Fibroblast of pulmonary artery (primary cell): ENCODE data around the gene ZNF575.
"Not testable (repeated sequence)": the region's sequence is repeated elsewhere in the genome, so short reads cannot be mapped to it uniquely, and the experiment has no call there.

Experiments used
- DNase-seq: peaks from one replicate; pipeline ENCODE4 v3.0.0-alpha.2; 2010; ENCODE audit warnings: low read depth
- H3K4me3 ChIP-seq: replicated peaks from 2 replicates; pipeline ENCODE4 v1.5.1; 2011; ENCODE audit warnings: low read depth, mild to moderate bottlenecking, control low read depth, low read length, moderate library complexity
- CTCF ChIP-seq: IDR thresholded peaks from 2 replicates; pipeline ENCODE4 v1.5.1; 2011; ENCODE audit warnings: mild to moderate bottlenecking, control low read depth, low read length, inconsistent platforms; ENCODE audit errors: missing control alignments

ZNF575 gene

GRCh38 chr19:43511324-43511723, 21.7 kb upstream of the ZNF575 start:
- no peak overlapping the region for H3K4me3 ChIP-seq
- no peak for TF ChIP-seq CTCF
- no peak for DNase-seq

DNA sequence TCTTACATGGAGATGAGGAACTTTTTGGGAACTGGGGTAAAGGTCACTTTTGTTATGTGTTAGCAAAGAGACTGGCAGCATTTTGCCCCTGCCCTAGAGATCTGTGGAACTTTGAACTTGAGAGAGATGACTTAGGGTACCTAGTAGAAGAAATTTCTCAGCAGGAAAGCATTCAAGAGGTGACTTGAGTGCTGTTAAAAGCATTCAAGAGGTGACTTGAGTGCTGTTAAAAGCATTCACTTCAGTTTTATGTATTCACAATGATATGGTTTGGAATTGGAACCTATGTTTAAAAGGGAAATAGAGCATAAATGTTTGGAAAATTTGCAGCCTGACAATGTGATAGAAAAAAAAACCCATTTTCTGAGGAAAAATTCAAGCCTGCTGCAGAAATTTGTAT, 20.6 kb upstream of the ZNF575 start:
- not testable (repeated sequence) for DNase-seq, H3K4me3 ChIP-seq

DNA sequence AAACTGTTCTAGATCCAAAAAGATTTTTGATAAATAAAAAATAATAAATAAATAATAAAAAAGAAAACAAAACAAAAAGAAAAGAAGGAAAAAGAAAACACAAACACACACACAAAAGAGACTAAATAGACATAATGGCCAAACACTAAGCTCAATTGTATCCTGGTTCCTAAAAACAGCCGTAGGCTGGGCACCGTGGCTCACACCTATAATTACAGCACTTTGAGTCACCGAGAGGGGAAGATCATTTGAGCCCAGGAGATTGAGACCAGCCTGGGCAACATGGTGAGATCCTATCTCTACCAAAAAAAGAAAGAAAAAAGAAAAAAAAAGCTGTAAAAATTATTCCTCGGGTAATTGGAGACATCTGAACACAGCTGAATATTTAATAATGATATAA, 14.9 kb upstream of the ZNF575 start:
- no peak overlapping the region for H3K4me3 ChIP-seq
- DNase-seq, result no peak
- no peak for TF ChIP-seq CTCF

GRCh38 chr19:43519436-43520088, 13.4 kb upstream of the ZNF575 start:
- TF ChIP-seq CTCF, result peak; percentile 91
- H3K4me3 ChIP-seq, result no peak overlapping the region
- peak; percentile 92 for DNase-seq

GRCh38 chr19:43522929-43523328, 10.1 kb upstream of the ZNF575 start:
- no peak for TF ChIP-seq CTCF
- H3K4me3 ChIP-seq, result no peak overlapping the region
- DNase-seq, result no peak

GRCh38 chr19:43523696-43524095, 9.3 kb upstream of the ZNF575 start:
- H3K4me3 ChIP-seq, DNase-seq: not testable (repeated sequence)

- DNase-seq, result peak; percentile 64
- no peak for TF ChIP-seq CTCF
- H3K4me3 ChIP-seq, result peak overlapping the region; percentile 86
These were observed 7.8 kb upstream of the ZNF575 start for GRCh38 chr19:43524922-43525835.
